ENCODE measurements around the gene TOX2. TPM values are rescaled to one million over a fixed set of nuclear protein-coding genes. Genes with fewer than 3 reads are reported as not detected.
A peak's percentile ranks its signal among the peaks of the same experiment; 100 is the strongest.

TOX2 gene
- total RNA-seq, 1 donor from 2014 or later: 3.3 TPM

DNA sequence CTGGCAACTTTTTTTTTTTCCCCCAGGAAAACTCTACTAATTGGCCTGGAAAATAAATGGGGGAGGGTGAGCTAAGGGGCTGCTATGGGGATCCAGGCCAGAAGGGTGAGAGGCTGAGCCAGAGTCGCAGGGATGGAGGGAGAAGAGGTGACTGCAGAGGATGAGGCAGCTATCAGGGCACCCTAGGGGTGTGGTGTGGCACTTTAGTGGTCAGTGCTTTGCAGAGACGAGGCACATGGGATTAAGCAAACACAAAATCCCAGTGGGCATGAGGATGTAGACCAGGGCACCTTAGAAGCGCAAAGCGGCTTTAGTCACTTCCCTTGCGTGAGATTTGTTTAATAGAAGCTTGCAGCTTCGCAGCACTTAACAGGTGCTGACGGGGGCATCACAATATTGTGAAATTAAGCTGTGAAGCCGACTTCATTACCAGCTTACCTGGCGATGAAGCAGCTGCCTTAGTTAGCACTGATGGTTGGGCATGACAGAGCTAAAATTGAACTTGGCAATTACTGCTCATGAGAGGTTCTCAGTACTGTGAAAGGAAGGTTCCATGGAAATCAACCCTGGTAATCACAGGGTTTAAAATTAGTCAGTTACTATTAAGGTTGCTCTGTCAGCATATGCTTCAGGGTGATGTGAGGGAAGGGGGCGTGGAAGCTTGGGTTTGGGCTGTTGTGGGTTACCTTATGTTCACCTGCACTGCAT, 26.0 kb downstream of the TOX2 start:
- peak overlapping the region; percentile 58 for H3K27ac Mint-ChIP-seq (ENCODE audit: unreplicated experiment)
- no peaks in the 10 kb centered on the region for H3K27me3 Mint-ChIP-seq (ENCODE audit: low read depth)
- H3K4me1 Mint-ChIP-seq: no peaks in the 10 kb centered on the region
- TF ChIP-seq, protein P1, sequence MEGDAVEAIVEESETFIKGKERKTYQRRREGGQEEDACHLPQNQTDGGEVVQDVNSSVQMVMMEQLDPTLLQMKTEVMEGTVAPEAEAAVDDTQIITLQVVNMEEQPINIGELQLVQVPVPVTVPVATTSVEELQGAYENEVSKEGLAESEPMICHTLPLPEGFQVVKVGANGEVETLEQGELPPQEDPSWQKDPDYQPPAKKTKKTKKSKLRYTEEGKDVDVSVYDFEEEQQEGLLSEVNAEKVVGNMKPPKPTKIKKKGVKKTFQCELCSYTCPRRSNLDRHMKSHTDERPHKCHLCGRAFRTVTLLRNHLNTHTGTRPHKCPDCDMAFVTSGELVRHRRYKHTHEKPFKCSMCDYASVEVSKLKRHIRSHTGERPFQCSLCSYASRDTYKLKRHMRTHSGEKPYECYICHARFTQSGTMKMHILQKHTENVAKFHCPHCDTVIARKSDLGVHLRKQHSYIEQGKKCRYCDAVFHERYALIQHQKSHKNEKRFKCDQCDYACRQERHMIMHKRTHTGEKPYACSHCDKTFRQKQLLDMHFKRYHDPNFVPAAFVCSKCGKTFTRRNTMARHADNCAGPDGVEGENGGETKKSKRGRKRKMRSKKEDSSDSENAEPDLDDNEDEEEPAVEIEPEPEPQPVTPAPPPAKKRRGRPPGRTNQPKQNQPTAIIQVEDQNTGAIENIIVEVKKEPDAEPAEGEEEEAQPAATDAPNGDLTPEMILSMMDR (conservative IDR thresholded peaks at IDR 0.05): no peak
- DNase-seq (ENCODE audit: low read depth, low spot score): no peak
- no peaks in the 10 kb centered on the region for H3K9me3 Mint-ChIP-seq
- no peaks in the 10 kb centered on the region for H3K36me3 Mint-ChIP-seq (ENCODE audit: low read depth)
- no peak overlapping the region for H3K4me3 Mint-ChIP-seq

DNA sequence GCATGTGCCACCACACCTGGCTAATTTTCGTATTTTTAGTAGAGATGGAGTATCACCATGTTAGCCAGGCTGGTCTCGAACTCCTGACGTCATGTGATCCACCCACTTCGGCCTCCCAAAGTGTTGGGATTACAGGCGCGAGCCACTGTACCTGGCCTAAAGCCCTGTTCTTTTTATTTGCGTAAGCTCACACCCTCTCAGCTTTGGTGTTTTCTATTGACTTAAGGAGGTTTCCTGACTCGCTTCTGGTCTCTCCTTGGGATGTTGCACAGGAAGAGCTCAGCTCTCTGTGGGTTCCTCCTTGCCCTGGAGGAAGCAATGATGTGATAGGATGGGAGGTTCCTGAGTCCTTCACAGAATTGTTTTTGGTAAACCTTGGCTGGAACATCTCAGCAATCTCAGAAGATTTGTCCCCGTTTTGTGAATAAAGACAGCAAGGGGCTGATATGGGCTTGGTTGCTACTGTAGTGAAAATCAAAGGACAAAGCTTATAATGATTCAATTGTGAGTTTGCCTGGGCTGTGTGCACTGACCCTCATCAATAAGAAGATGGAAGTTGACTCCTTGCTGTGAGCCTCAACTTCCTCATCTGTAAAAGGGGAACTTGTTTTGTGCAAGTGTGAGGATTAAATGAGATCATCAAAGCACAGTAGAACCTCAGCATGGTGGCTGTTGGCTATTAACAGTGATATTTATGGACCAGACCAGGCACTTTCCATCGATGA, 27.0 kb downstream of the TOX2 start:
- Mint-ChIP-seq H3K4me1 (no peaks in the 10 kb centered on the region), H3K9me3 (no peaks in the 10 kb centered on the region), H3K36me3 (ENCODE audit: low read depth) (no peaks in the 10 kb centered on the region), H3K4me3 (no peak overlapping the region), H3K27me3 (ENCODE audit: low read depth) (no peaks in the 10 kb centered on the region), H3K27ac (ENCODE audit: unreplicated experiment) (no peak overlapping the region)
- DNase-seq (ENCODE audit: low read depth, low spot score): no peak
- TF ChIP-seq, protein P1 (conservative IDR thresholded peaks at IDR 0.05): no peak

DNA sequence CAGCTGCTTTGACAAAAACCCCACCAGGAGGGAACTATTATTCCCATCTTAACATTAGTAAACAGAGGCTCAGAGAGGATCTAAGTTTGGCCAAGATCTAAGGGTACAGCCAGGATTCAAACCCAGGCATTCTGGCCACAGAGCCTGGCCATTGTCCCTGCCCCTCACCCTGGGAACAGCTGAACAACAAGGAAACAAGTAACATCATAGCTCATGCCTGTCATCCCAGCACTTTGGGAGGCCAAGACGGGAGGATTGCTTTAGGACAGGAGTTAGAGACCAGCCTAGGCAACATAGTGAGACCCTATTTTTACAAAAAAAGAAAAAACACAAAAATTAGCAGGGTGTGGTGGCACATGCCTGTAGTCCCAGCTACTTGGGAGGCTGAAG, 27.5 kb downstream of the TOX2 start:
- no peaks in the 10 kb centered on the region for H3K9me3 Mint-ChIP-seq
- no peak for DNase-seq (ENCODE audit: low read depth, low spot score)
- no peaks in the 10 kb centered on the region for H3K36me3 Mint-ChIP-seq (ENCODE audit: low read depth)
- no peaks in the 10 kb centered on the region for H3K4me1 Mint-ChIP-seq
- TF ChIP-seq, protein P1 (conservative IDR thresholded peaks at IDR 0.05): no peak
- H3K4me3 Mint-ChIP-seq: no peak overlapping the region
- H3K27me3 Mint-ChIP-seq (ENCODE audit: low read depth): no peaks in the 10 kb centered on the region
- H3K27ac Mint-ChIP-seq (ENCODE audit: unreplicated experiment): no peak overlapping the region

DNA sequence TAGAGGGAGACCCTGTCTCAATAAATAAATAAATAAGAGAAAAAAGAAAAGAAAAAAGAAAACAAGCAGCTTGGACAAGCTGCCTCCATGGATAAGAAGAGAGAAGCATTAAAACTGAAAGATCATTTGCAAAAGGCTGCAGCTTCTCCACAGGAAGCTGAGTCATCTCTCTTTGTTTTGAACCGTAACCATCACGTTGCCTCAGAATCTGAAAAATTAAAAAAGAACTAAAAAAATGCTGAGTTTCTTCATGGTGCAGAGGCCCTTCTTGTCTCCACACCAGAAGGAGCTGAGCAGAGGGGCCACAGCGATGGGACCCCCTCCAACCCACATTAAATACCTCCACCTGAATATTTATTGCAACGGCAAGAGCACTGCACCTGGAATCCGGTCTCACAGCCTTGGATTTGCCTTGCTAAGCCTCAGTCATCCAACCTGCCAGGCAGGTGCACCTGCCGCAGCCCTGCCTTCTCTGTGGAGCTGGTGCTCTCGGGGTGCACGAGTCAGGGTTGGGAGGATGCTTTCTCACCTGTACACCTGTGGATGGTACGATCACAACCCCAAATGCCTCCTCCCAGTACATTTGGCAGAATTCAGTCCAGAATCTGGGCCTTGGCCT, 28.1 kb downstream of the TOX2 start:
- H3K27ac Mint-ChIP-seq (ENCODE audit: unreplicated experiment): no peak overlapping the region
- H3K27me3 Mint-ChIP-seq (ENCODE audit: low read depth): no peaks in the 10 kb centered on the region
- H3K4me1 Mint-ChIP-seq: no peaks in the 10 kb centered on the region
- H3K9me3 Mint-ChIP-seq: no peaks in the 10 kb centered on the region
- DNase-seq (ENCODE audit: low read depth, low spot score): no peak
- H3K4me3 Mint-ChIP-seq: no peak overlapping the region
- no peaks in the 10 kb centered on the region for H3K36me3 Mint-ChIP-seq (ENCODE audit: low read depth)
- TF ChIP-seq, protein P1 (conservative IDR thresholded peaks at IDR 0.05): no peak

DNA sequence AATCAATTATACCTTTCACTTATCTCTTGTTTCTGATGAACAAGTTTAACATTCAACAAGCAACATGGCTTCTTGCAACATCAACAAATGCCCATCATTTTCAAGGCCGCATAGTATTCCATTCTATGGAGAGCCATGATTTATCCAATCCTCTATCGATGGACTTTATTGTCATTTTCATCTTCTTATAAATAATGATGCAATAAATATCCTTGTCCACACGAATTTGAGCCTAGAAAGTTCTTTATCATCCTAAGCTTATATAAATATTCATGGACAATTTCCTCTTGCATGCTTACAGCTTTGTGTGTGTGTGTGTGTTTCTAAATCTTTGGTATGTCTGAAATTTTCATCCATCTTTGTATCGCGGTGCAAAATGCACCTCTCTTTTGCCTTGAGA, 29.1 kb downstream of the TOX2 start:
- Mint-ChIP-seq H3K4me3 (no peak overlapping the region), H3K27ac (ENCODE audit: unreplicated experiment) (peak overlapping the region; percentile 75), H3K9me3 (no peaks in the 10 kb centered on the region), H3K36me3 (ENCODE audit: low read depth) (no peaks in the 10 kb centered on the region), H3K27me3 (ENCODE audit: low read depth) (no peaks in the 10 kb centered on the region), H3K4me1 (no peaks in the 10 kb centered on the region)
- DNase-seq (ENCODE audit: low read depth, low spot score): no peak
- TF ChIP-seq, protein P1 (conservative IDR thresholded peaks at IDR 0.05): no peak

Data from neural crest cell (in vitro differentiated cells).